T-helper 2 cell treated with Interferon-gamma antibody and Interleukin-4, amounts not matched to agents 100 ng/mL and 5 ng/mL, for 36 hours (primary cell): ENCODE results near the gene SRGN. TPM values are rescaled to one million over a fixed set of nuclear protein-coding genes. Genes with fewer than 3 reads are reported as not detected.
"Not testable (repeated sequence)": the region's sequence is repeated elsewhere in the genome, so short reads cannot be mapped to it uniquely, and the experiment has no call there.

Experiments
- intact Hi-C: fragments of 100-400 bp; cut with micrococcal nuclease; formaldehyde crosslinking; loops from one replicate; pipeline ENCODE4 v1.15.1; 2023
- total RNA-seq: library from RNA; stranded (reverse); gene quantifications from 2 replicates; pipeline ENCODE4 v1.2.3, GENCODE V29; 2022

The SRGN gene
- total RNA-seq, 1 donor from 2014 or later = 220 TPM

- intact Hi-C loops = loop anchor here (1.0 to 5.0 kb wide), 7 partner anchors 34 to 597 kb away; partner anchors contain the start of genes CCAR1, DDX21, DDX50 and SLC25A16
Measured at GRCh38 chr10:69124563-69125268, 36.8 kb downstream of the SRGN start.

- intact Hi-C loops = loop anchor here (2.0 kb wide), 2 partner anchors 97 to 283 kb away; no protein-coding TSS in a partner anchor
Measured at GRCh38 chr10:69125554-69125953, 37.7 kb downstream of the SRGN start.

- intact Hi-C loops = no loop called here
Measured at GRCh38 chr10:69130251-69130650, 42.3 kb downstream of the SRGN start.

- intact Hi-C loops = no loop called here
Measured at GRCh38 chr10:69139961-69140360, 52.1 kb downstream of the SRGN start.

- intact Hi-C loops = no loop called here
Measured at GRCh38 chr10:69141304-69141703, 53.4 kb downstream of the SRGN start.

GRCh38 chr10:69142074-69142473 lies 54.2 kb downstream of the SRGN start:
- intact Hi-C loops = not testable (repeated sequence)

GRCh38 chr10:69142983-69143382 lies 55.1 kb downstream of the SRGN start:
- intact Hi-C loops = no loop called here

- intact Hi-C loops = no loop called here
Measured at GRCh38 chr10:69145329-69145728, 57.4 kb downstream of the SRGN start.

- intact Hi-C loops = no loop called here
Measured at GRCh38 chr10:69145864-69146263, 58.0 kb downstream of the SRGN start.

GRCh38 chr10:69146759-69147158 lies 58.9 kb downstream of the SRGN start:
- intact Hi-C loops = no loop called here

GRCh38 chr10:69151984-69152383 lies 64.1 kb downstream of the SRGN start:
- intact Hi-C loops = no loop called here

- intact Hi-C loops = no loop called here
Measured at GRCh38 chr10:69153227-69153626, 65.3 kb downstream of the SRGN start.

Other genes starting within 250 kb of the SRGN start
- gene DDX50, start 186.8 kb upstream of the SRGN start, total RNA-seq = 47.2 and 48.8 TPM in 2 replicates
- gene DDX21, start 131.9 kb upstream of the SRGN start, total RNA-seq = 107 and 109 TPM in 2 replicates
- 13.5 and 14.5 TPM in 2 replicates for gene KIFBP, start 99.3 kb upstream of the SRGN start, total RNA-seq
- gene VPS26A, start 36.1 kb downstream of the SRGN start, total RNA-seq = 35.4 and 38.5 TPM in 2 replicates
- 42.2 and 43.8 TPM in 2 replicates for gene SUPV3L1, start 92.1 kb downstream of the SRGN start, total RNA-seq
- 1.3 and 2.9 TPM in 2 replicates for gene HKDC1, start 132.2 kb downstream of the SRGN start, total RNA-seq
- gene HK1, start 190.4 kb downstream of the SRGN start, total RNA-seq = 145 and 147 TPM in 2 replicates